ENCODE measurements around the gene ITPRID1. TPM values are rescaled to one million over a fixed set of nuclear protein-coding genes. Genes with fewer than 3 reads are reported as not detected.

The ITPRID1 gene
- total RNA-seq, 2 donors from 2014 or later = not detected

DNA sequence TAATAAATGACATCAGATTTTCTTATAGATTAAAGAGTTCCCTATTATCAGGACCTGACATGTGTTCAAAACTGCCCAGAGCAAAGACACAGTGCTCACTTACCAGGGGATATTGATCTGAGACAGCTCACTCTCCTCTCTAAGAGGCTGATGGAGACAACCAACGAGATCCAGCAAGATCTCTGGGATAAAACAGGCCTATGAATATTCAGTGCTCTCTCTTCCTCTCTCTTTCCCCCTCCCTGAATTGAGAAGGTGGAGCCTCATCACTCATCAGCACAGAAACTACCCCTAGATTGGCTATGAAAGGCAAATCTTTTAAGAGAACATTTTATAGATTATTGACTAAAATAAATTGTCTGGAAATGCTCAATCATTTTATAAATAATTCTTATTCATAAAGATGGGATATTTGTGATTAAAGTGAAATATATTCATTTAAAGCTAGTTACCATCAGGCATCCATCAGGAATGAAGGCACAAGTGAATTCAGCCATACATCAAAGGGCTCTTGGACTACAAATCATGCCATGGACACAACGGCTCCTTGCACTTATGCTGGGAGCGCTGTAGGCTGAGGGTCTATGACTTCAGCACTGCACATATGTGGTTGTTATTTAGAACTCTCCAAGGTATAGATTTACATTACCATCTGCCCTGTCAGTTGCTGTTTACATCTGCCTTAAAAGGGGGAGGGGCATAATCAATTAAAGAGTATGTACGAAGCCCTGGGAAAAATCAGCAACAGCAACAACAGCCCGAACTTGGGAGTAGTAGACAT lies 169.7 kb downstream of the ITPRID1 start:
- ATAC-seq (no peak), DNase-seq (no peak)
- intact Hi-C loops (cut with DNase I) = no loop called here

DNA sequence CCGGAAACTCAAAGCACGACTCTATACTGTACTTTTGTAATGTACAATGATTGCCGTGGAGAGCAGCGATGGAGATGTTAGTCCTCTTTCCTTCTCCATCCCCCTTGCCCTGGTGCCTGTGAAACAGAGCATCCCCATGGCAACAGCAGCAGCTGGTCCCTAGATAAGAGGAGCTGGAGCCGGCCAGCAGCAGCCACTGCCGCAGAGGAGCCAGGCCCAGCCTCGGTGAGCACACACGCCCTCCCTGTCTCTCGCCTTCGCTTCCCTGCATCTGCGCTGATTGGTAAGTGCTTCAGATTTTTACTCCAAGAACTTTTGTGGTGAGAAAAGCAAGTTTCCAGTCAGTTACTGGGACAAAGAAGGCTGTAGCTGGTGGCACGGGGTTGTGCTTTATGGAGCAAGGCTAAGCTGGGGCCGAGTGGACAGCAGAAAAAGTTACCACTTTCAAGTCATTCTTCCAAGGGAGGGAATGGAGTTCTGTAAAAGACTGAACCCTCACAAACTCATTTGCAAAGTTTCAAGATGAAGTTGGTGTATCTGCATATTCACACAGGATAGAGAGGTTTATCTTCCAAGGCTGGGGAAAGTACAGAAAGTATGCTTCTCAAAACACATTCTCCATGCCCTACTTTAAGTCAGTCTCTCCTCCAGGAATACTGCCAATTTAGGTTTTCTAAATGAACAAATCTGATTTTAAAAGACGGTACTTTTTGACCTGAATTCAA lies 173.3 kb downstream of the ITPRID1 start, which contains the start of gene PPP1R17:
PPP1R17 (plus strand) TSS at position 192 of the 725 bp plus-strand sequence. CDS start 5,227 bp downstream, outside the sequence.
- DNase-seq (peak; percentile 39), ATAC-seq (peak; percentile 61 to 89)
- intact Hi-C loops (cut with DNase I) = no loop called here

DNA sequence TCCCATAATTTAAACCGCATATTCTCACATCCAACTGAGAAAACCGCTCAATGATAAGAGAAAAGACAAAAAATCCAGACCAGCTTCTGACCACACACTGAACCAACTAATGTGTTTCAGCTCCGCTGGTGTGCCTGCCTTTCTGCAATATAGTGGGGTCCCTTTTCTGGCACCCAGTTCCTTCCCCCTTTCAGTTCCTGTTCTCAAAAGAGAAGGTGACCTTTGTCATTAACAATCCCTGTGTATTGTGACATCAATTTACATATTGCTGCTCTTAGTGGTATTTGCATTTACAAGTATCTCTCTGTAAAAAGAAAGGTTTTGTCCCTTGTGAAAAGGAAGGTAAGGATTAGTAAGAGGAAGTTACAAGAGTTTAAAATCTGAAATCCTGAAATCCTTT lies 174.5 kb downstream of the ITPRID1 start:
- ATAC-seq (no peak), DNase-seq (no peak)
- intact Hi-C loops (cut with DNase I) = no loop called here

DNA sequence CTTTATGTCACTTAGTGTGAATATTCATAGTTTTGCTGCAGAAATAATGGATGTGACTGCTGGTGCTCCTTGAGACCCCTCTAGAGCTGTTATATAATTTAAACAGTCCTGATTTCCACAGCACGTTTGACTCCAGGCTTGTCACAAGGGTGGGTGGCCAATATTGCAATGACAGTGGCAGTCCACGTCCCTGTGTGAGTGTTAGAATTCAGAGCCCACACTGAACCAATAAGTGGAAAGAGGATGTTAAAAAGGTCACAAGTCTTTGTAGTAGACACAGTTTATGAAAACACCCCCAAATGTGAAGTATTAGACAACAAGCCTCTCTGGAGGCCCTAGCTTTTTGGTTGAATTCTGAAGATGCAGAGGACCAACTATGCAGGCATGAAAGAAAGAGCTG lies 175.1 kb downstream of the ITPRID1 start:
- ATAC-seq (no peak), DNase-seq (no peak)
- intact Hi-C loops (cut with DNase I) = no loop called here

DNA sequence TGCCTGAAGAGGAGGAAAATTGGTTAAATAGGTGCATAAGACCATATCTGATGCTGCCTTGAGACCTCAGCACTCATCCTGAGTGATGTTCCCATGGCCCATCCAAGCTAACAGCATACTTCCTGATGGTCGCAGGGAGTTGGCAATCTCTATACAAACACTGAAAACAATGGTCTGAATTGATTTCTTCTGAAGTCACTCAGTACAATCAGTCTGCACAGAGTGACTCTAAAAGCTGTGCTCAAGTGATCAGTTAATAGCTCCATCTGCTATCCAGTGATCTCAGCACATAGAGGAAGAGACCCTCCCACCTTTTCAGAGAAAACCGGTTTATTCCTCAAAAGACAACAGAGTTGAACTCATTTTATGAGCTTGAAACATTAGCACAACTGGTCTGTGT lies 177.0 kb downstream of the ITPRID1 start:
- no peak for ATAC-seq
- intact Hi-C loops (cut with DNase I) = no loop called here

DNA sequence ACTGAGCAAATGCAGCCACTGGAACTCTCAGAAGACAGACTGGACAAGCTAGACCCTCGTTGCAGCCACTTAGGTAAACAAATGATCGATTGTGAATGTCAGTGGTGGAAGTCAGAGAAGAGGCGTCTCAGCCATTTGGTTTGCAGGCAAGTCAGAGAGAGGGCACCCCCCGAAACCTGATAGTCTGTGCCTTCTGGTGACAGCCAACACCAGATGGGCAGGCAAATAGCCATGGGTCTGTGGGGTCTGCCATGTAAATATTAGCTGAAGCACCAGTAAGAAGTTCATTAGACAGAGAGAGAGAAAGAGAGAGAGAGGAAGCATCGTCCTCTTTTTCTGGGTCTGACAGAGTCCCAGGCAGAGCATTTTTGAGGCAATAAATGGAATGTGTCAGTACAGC lies 178.6 kb downstream of the ITPRID1 start:
- no peak for ATAC-seq
- no peak for DNase-seq
- intact Hi-C loops (cut with DNase I) = no loop called here

More for the DNA sequence above, 177.0 kb downstream of the ITPRID1 start:
- no peak for DNase-seq

DNA sequence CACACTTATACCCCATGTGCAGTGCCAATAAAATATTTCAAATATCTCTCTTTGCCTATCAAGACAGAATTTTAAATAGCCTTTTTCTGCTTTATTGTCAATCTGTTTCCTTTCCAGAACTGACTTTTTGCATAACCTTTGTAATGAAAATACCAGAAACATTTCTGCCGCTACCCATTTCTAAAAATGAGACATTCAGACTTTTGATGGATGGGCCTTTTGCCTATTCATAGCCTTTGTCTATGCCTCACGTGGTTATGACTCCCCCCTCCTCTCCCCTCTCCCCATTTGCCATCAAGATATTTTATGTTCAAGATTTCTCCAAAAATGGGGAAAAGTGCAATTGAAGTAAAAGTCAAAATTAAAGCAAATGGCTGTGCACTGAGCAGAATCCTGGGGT lies 179.0 kb downstream of the ITPRID1 start:
- intact Hi-C loops (cut with DNase I) = no loop called here
- DNase-seq (no peak), ATAC-seq (no peak)

DNA sequence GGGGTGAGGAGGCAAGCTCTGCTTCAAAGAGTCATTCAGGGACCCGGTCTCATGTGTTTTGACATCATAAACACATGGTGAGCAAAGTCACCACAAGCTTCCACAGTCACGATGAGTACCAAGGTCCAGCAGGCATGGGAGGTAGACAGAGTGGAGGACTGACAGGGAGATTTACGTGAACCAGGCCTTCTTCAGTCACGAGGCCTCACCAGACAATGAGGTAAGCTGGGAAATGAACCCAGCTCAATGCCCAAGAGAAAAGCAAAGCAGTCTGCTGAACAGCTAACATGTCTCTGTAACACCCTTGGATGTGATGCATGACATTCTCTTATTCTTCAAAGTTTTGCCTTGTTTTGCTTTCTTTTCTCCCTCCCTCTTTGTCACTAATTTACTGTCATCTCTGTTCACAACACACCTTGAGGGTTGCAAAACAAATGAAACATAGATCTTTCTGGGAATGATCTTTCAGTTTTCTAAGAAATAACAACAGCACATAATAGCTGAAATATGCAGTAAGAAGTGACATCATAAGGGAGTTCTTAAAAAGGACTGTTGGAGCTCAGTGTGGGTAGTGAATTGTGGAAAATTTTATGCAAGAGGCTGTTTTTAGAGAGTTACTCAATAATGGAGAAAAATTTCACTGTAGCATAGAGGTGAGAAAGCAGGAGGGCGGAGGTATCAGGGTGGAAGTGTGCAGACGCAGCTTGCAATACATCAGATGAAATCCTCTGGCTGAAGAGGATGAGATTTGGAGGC lies 182.1 kb downstream of the ITPRID1 start:
- no peak for DNase-seq
- intact Hi-C loops (cut with DNase I) = no loop called here
- peak in 1 of 2 donors; percentile 76 for ATAC-seq

DNA sequence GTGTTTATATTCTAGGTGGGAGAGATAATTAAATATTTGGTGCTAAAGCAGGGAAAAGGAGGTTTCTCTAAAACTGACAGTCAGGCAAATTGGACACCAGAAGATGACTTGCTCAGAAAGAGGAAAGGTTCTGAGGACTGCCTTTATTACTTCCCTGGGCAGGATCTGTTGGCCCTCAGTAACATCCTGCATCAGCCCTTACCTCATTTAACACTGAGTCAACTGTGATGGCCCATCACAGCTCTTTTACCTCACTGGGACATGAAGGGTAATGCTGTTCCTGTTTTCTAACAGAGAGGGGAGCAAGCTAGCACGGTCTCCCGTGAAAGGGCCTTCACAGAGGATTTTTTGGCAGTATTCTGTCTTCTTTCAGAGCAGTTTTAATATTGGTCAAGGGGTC lies 185.2 kb downstream of the ITPRID1 start:
- no peak for DNase-seq
- intact Hi-C loops (cut with DNase I) = no loop called here
- no peak for ATAC-seq

DNA sequence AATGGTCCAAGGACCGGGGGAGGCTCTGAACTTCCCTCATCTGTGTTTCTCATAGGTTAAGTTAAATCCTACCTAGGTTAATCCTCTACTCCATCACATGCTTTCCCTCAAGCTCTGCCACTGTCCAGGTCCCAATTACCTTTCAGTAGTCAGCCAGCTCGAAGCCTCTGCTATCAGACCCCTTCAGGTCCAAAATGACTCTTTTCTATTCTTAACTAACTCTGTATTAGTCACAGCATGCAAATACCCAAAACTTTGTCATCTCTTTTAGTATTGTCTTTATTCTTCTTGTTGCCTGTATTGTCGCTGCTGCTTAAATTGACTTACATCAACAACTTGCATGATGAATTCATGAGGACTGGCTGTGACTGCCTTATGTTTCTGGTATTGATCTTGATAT lies 188.5 kb downstream of the ITPRID1 start:
- no peak for ATAC-seq
- no peak for DNase-seq
- intact Hi-C loops (cut with DNase I) = no loop called here

DNA sequence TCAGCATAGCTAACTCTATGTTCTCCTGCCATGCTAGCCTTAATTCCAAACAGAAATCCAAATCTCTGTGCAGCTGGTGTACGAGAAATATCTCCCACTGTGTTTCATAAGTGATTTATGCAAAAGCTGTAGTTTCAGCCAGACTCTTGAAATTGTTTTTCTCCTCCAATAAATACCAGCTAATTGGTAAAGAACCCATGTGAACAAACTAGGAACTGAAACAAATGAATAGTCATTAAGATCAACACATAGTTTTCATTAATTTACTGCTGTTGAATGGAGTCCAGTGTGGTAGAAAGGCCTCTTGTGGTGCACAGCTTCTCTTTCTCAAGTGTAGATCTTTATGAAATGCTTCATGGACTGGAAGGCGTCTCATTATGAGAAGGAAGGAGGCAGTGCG lies 191.5 kb downstream of the ITPRID1 start:
- no peak for ATAC-seq
- intact Hi-C loops (cut with DNase I) = no loop called here

DNA sequence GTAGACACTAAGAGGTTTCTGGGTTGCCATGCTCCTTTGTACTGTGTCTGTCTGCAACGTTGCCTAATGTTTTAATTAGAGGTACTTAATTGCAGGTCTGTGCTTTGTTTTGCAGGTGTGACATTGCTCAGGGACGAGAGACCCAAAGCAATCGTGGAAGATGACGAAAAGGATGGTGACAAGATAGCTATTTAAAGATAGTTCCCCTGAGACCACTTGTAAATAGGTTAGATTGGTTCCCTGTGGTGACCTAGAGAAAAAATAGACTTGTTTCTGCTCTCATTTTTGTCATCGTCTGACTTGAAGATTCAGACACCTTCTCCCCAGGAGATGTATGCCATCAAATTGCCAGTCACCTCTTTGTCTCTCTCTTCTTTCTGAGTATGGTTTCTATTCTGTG lies 193.2 kb downstream of the ITPRID1 start:
- intact Hi-C loops (cut with DNase I) = no loop called here
- DNase-seq (no peak), ATAC-seq (no peak)

More for the DNA sequence above, 191.5 kb downstream of the ITPRID1 start:
- no peak for DNase-seq

Other genes with a start within 250 kb of the ITPRID1 start
- gene NEUROD6, start 173.4 kb upstream of the ITPRID1 start, total RNA-seq = not detected
- not detected for gene PPP1R17, start 173.1 kb downstream of the ITPRID1 start, total RNA-seq

Measured in left cardiac atrium (tissue), 4 donors.